HT1080 (cell line): Measurements from ENCODE around the gene CPSF6. TPM values are rescaled to one million over a fixed set of nuclear protein-coding genes. Genes with fewer than 3 reads are reported as not detected.

Source experiments
- DNase-seq: peaks from one replicate; pipeline ENCODE4 v3.0.0-alpha.2; 2015; ENCODE audit warnings: low read depth
- total RNA-seq: library from RNA; depleted of rRNA; stranded (reverse); fragments of >200 nt; shearing (Covaris generic); gene quantifications from 2 replicates; pipeline ENCODE4 v1.2.3, GENCODE V29; 2014; rRNA removed

CPSF6 gene
- total RNA-seq, 1 experiment from 2014 or later = 79.3 TPM

GRCh38 chr12:69318225-69318624 lies 78.9 kb downstream of the CPSF6 start:
- no peak for DNase-seq

GRCh38 chr12:69321351-69321750 lies 82.0 kb downstream of the CPSF6 start:
- no peak for DNase-seq

Other genes starting within 250 kb of the CPSF6 start
- 0.76 TPM in 1 of 2 replicates, not detected in the other for gene LYZ, start 108.8 kb downstream of the CPSF6 start, total RNA-seq
- 47.5 and 70.0 TPM in 2 replicates for gene YEATS4, start 120.2 kb downstream of the CPSF6 start, total RNA-seq
- gene FRS2, start 230.8 kb downstream of the CPSF6 start, total RNA-seq = 11.7 and 19.1 TPM in 2 replicates